Cardiac septum (tissue), 1 donor: Measurements from ENCODE around the gene PRKAR2B. TPM values are rescaled to one million over a fixed set of nuclear protein-coding genes. Genes with fewer than 3 reads are reported as not detected.
"Not testable (repeated sequence)": the region's sequence is repeated elsewhere in the genome, so short reads cannot be mapped to it uniquely, and the experiment has no call there.

Experiments used
- DNase-seq: peaks from one replicate; pipeline ENCODE4 v3.0.0-alpha.2; 2020; ENCODE audit warnings: low spot score
- intact Hi-C: fragments of 100-400 bp; cut with DNase I; formaldehyde crosslinking; loops from one replicate; pipeline ENCODE4 v1.14.0; 2022
- total RNA-seq: library from RNA; stranded (reverse); fragmentation: NEBNext Ultra II Directional; extraction: Animal tissue kit (Norgen Biotek cat#: 25700); gene quantifications from one replicate; pipeline ENCODE4 v1.2.1, GENCODE V29; 2021
- donor health status: DM: no; HTN: no; CAD: no.

The PRKAR2B gene
- total RNA-seq, 1 donor from 2014 or later: 37.7 TPM

DNA sequence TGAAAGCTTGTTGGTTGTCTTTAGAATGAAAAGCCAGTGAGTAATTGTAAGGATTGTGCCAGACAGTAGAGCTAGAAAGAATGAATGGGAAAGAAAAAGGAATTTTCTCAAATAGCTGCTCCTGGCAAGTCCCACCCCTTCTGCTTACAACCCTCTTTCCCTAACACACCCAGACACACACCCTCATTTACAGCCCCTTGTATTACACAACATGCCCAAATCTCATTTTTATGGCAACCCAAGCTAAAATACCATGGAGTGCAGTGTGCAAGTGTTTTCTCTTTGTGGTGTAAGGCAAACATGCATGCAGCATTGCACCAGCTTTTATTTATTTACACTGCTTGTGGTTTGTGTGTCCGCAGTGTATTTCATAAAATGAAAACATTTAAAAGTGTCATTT is 1.5 kb downstream of the PRKAR2B start:
- no peak for DNase-seq
- intact Hi-C loops: no loop called here

DNA sequence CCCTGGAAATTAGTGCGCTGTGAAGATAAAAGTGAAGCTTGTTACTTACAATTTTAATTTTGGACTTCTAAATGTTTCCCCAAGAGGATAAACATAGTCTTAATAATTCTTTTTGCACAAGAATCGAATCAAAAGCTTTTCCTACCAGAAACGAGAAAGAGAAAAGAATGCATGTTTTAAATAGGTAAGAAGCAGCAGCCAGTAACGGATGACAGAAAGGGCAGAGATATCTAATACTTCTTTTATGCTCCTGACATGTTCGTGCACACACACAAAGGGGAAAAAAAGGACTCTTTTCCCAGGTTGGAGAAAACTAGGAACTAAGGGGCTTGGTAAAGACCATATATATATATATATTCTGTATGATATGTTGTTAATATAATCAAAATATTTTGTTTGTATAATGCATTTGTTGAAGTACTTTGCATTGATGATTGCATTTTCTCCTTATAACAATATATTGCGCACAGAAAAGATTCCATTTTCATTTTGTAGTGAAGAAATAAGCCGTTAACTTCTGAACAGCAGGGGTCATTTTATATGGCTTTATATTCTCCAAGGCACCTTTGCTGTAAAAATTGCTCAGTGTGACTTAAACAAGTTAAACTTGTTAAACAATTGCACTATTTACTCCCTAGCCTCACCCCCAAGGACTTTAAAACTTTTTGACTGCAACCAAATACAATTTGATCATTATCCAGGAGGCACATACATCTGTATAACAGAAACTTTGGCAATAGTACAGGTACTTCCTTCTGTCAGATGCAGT is 2.2 kb downstream of the PRKAR2B start:
- DNase-seq: no peak
- intact Hi-C loops: no loop called here

DNA sequence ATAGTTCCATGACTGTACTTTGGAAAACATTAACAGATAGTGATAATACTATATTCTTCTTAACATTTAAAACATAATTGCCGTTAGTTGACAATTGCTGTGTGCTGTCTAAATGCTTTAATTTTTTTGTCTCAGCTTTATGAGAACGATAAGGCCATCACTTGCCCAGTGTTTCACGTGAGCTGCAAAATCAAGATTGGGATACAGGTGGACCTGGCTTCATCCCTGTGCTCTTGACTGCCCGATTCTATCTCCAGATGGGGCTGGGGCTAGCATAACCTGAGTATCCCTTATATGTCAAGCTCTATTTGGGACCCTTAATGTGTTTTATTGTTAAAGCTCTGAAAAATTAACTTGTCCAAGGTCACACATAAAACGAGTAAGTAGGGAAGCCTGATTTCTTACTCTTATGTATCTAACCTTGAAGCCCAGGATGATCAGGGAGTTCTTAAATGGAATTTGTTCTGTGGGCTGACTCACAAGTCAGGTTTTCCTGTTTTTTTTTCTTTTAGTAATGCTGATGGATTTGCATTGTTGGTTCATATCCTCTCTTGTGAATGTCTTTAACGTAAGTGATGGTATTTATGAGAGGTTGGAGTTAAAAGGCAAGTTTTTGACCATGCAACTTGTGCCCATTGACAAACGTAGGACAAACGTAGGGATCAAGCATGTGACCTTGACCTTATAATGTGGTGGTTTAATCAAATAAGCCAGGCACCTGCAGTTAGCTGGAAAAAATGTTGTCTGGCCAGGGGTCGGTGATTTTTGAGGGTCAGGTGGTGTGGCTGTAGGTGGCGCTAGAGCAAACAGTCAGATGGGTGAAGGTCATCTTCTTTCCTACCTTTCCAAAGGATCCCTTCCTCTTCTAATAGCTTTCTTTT is 3.6 kb downstream of the PRKAR2B start:
- DNase-seq: no peak
- intact Hi-C loops: no loop called here

DNA sequence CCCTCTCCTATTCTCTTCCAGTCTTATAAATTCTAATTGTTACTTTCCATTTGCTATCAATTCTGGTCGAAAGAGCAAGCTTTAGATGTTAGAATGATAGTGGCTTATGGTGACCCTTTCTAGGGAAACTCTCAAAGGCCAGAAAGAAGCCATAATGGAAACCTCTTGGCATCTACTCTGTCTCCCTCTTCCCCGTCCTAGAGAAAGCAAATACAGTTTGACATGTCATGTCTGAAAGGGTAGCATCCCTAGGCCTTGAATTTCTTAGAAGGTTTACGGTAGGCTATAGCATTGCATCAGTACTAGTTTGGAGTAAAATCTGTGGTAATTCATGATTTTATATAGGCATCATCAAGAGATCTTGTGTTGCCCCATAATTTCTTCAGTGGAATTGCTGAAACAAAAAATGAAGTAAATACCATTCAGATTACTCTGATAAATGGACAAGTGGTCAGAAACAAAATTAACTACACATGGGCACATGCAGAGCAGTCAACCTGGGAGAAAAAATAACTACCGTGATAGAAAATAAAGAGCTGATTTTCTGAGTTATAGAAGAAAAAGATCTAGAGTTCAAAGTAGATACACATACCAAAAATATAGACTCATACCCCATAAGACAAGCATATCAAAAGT is 4.4 kb downstream of the PRKAR2B start:
- DNase-seq: no peak
- intact Hi-C loops: no loop called here

DNA sequence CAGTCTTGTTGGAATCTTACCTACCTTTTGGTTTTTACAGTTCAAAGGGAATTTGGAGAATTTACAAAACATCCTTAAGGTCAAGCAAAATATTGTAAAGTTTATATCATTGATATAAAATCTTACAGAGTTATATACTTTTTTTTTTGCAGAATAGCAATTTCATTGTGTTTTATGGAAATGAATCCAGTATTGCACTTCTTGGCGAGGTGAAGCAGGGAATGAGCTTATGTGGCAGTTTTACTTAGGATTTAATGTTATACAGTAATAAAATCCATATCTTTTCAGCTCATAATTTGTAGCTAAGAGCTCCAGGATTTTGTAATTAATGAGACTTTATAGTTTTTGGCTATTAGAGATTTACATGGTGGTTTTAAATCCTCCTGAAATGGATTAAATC is 5.0 kb downstream of the PRKAR2B start:
- no peak for DNase-seq
- intact Hi-C loops: no loop called here

DNA sequence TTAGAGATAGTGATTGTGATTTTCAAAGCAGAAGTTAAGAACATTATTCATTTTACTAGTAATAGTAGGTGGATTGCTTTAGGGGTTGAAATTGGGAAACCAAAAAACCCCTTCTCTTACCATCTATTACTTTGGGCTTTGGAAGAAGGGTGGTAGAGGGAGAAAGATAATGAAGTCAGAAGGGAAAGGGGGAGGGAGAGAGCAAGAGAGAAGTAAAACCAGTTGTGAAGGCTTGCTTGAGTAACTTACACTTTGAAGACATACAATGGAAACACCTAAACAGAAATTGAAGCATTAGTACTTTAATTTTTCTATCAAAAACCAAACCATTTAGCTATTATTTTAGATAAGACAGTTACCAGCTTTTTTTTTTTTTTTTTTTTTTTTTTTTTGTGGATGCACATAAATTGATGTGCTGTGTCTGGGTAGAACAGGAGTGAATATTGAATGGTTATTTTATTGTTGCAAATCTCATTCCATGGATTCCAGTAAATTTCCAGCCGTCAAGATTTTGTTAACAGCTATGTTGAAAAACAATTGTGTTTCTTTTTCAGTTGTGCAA is 5.5 kb downstream of the PRKAR2B start:
- intact Hi-C loops: no loop called here
- no peak for DNase-seq

DNA sequence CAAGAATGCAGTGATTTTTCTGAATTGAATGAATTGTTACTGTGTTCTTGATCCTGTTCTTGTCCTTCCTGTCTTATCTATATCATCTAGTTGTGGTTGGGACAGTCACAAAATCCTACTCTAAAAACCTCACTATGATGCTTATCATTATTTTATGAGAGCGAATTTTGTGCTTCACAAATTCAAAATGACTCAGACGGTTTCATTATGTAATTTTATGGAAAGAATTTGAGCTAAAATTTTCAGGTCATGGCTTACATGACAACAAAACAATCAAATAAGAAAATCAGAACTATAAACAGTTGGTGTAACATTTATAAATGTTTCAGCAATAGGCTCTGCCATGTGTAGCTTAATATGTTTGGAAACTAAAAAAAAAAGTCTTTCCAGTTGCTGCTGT is 6.9 kb downstream of the PRKAR2B start:
- intact Hi-C loops: no loop called here
- DNase-seq: no peak

DNA sequence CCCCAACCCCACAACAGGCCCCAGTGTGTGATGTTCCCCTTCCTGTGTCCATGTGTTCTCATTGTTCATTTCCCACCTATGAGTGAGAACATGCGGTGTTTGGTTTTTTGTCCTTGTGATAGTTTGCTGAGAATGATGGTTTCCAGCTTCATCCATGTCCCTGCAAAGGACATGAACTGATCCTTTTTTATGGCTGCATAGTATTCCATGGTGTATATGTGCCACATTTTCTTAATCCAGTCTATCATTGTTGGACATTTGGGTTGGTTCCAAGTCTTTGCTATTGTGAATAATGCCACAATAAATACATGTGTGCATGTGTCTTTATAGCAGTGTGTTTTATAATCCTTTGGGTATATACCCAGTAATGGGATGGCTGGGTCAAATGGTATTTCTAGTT is 10.5 kb downstream of the PRKAR2B start:
- intact Hi-C loops, DNase-seq: not testable (repeated sequence)

DNA sequence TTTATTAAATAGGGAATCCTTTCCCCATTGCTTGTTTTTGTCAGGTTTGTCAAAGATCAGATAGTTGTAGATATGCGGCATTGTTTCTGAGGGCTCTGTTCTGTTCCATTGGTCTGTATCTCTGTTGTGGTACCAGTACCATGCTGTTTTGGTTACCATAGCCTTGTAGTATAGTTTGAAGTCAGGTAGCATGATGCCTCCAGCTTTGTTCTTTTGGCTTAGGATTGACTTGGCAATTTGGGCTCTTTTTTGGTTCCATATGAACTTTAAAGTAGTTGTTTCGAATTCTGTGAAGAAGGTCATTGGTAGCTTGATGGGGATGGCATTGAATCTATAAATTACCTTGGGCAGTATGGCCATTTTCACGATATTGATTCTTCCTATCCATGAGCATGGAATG is 11.6 kb downstream of the PRKAR2B start:
- DNase-seq, intact Hi-C loops: not testable (repeated sequence)

DNA sequence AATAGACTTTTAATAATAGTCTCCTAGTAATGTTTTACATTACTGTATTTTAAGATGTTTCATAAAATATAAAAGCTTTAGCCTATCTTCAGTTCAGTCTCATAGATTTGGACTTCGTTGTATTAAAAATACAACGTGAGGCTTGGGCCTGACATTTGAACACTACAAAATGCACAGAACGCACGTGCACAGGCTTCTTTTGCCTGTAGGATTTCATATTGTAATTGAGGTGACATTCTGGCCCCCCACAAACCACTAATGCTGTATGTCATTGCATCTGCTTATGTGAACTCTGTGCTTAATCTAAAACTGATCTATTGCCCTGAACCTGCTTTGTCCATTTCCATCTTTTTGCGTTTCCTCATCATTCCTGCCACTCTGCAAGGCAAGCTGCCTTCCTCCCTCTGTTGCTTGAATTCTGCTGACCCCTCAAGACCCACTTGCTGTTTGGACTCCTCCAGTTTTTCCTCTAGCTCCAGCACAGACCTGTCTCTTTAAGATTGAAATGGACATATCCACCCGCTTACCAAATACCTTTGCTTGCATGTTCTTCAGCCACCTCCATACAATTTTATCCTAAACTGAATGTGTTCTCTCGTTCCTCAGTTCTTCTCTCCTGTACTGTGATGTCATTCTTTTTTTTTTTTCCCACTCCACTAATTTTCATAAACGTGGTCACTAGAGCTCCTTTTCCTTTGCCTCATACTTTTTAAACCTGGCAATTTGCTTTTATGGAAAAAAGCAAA is 12.4 kb downstream of the PRKAR2B start:
- no peak for DNase-seq
- intact Hi-C loops: no loop called here

DNA sequence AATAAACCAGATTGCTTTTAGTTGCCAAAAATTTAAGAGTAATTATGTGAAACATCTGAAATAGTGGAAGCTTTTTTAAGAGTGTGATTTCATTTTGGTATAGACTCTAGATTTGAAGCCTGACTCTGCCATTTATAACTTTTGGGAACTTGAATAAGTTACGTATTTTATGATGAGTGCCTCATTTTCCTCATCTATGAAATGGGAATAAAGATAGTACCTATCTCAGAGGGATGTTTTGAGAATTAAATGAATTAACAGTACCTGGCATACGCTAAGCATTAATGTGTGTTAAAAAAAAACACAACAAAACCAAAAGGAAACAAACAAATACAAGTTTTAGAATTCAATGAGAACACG is 12.9 kb downstream of the PRKAR2B start:
- no peak for DNase-seq
- intact Hi-C loops: no loop called here

DNA sequence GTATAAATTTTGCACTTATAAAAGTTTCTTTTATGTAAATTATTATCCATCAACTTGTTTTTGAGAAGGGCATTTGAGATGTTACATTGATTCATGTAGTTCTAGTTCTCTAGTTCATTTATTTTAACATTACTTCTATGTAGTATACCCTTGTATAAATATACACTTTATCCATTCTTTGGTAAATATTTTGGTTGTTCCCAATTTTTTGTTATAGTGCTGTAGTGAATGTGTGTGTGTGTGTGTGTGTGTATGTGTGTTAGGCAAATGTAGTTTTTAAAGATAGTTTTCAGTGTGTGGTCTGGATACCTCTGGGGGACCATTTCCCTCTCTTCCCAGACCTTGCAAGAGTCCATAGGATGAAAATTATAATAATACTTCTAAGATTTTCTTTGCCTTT is 15.0 kb downstream of the PRKAR2B start:
- intact Hi-C loops: no loop called here
- no peak for DNase-seq

DNA sequence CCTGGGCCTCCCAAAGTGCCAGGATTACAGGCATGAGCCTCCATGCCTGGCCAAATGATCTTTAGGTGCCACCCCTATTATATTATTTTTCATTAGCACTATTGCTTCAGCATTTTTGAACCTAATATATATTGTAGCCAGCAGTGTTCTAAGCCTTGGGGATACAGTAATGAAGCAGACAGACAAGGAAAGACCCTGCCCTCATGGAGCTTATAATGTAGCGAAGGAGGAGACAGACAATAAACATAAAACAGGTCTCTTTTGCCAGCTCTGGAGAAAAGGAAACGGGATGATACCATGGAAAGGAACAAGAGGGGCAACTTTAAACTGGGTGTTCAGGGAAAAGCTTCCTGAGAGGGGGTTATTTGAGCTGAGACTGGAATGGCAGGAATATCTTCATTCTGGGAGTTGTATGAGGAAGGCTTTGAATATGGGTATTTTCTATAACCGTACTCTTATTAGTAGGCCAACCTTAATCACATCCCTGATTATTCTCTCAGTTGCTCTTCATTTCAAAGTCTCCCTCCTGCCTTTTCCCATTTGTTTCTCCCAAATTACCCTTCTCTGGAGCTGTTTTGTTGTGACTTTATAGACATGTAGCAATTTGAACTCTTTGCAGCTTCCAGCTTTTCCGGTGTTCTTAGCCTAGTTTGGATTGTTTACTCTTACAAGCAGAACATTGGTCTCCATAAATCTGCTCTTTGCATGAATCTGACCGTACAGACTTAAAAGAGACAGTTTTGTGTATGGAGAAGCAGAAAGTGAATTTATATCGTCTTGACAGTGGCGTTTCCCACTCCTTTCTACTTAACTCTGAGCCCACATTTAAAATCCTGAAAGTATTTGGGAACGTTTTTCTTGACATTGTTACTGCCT is 19.0 kb downstream of the PRKAR2B start:
- no peak for DNase-seq
- intact Hi-C loops: no loop called here

DNA sequence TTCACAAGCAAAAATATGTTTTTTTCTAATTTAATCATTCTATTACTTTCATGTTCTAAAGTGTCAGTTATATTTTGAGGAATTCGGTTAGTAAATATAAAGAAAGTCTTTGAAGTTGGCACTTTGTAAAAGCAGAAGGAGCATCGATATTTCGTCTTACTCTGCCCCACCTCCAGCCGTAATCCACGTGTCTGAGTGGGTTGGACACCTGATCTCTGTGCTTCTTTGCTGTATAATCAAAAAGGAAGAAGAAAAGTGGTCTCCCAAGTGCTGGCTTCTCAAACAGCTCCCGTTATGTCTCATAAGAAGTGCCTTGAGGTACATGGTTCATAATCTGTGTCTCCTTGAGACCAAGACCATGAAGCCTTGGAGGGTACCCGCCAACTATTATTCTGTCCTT is 19.8 kb downstream of the PRKAR2B start:
- intact Hi-C loops: no loop called here
- DNase-seq: no peak

DNA sequence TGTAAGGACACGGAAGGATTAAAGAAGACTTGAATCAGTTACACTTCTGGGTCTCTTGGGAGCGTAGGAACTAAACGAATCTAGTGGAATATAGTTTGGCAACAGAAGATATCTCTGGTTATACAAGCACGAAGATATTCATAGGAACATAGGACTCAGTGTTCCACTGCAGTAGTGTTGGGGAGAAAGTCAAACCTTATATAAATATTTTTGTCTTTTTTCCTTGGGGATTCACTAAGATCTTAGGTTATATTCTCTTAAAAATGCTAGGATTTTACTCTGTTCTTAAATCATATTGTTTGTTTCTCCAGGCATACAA is 21.4 kb downstream of the PRKAR2B start:
- DNase-seq: no peak
- intact Hi-C loops: no loop called here

DNA sequence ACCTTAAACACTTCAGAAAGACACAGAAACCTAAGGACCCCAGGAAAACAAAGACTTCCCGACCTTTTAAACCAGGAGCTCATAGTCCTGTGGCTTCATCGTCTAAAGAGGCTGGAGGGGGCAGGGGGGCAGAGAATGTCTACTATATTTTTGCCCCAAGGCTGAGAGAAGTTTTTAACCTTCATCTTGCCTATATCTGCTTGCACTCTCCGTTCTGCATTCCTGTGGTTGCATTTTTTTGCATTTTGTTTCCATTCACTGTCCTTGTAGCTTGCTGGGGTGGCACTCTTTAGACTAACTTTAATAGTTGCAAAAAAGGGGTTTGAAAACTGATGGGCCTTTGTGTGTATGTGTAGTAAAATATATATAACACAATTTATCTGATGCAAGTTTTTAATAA is 23.7 kb downstream of the PRKAR2B start:
- intact Hi-C loops: no loop called here

DNA sequence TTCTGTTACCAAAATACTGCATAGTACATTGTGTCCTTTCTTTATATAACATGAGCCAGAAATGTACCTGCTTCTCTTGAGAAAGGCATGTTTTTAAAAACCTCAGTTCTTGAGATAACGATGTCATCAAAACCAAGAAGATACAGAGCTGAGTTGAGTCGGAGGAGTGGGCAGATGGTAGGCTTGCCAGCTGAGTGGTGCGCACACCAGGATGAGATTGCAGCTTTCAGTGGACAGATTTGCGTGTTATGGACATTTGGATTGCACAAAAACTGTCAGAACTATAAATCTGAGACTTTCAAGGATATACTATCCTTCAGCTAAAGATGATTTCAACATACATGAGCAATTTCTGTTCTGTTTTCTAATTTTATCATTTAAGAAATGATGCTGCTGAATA is 25.0 kb downstream of the PRKAR2B start:
- no peak for DNase-seq
- intact Hi-C loops: no loop called here

More for the DNA sequence above, 23.7 kb downstream of the PRKAR2B start:
- DNase-seq: no peak

DNA sequence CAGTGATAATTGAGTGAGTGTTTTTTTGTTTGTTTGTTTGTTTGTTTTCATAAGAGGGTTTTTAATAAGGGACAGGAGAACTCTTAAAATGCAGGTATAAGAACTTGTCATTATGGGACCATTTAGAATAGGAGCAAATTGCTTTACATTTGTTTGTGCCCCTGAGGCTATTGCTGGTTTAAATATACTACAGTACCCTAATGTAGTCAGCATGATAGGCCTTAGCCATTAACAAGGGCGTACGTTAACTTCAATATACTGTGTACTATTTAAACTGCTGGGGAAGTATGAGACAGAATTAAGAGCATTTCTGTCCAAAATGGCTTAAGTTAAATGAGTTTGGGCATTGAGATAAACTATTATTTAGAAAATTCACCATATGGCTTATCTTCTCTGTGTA is 26.2 kb downstream of the PRKAR2B start:
- intact Hi-C loops: no loop called here
- no peak for DNase-seq

DNA sequence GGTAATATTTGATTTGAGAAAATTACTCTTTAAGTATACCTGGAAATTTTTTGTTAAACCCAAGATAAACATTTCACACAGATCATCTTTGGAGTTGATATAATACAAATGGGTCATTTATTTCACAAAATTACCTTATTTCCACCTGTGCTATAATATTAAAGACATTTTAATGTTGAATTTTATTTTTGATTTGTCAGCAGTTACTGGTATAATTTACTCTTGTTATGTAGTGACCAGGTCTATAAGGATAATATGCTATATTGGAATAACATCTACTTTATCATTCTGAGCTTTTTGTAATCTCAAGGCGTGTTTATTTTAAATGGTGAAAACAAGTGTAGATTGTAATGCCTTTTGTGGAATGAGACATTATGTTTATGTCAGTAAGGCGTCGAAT is 26.6 kb downstream of the PRKAR2B start:
- intact Hi-C loops: no loop called here
- no peak for DNase-seq
